ENCODE data around the gene SLCO3A1.
"Not testable (repeated sequence)": the region's sequence is repeated elsewhere in the genome, so short reads cannot be mapped to it uniquely, and the experiment has no call there.

SLCO3A1 gene

DNA sequence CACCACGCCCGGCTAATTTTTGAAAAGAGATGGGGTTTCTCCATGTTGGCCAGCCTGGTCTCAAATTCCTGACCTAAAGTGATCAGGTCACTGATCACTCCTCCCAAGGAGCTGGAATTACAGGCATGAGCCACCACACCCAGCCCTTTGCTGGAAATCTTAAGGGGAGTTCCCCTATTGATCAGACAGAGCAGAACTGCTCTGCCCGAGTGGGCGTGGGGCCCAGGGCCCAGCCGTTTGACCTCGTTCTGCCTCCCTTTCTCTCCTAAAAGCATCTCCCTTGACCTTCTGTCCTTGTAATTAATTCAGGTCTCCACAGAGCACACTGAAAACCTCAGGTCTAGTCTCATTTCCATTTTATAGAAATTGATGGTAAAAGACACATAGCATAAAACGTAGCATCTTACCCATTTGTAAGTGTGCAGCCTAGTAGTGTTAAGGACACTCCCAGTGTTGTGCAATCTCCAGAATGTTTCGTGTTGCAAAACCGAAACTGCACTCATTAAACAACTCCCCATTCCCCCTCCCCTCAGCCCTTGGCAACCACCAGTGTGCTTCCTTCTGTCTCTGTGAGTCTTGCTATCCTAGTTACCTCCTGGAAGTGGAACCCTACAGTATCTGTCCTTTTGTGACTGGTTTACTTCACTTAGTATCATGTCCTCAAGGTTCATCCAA is 89.3 kb downstream of the SLCO3A1 start:
- DNase-seq: peak; percentile 67 to 80

DNA sequence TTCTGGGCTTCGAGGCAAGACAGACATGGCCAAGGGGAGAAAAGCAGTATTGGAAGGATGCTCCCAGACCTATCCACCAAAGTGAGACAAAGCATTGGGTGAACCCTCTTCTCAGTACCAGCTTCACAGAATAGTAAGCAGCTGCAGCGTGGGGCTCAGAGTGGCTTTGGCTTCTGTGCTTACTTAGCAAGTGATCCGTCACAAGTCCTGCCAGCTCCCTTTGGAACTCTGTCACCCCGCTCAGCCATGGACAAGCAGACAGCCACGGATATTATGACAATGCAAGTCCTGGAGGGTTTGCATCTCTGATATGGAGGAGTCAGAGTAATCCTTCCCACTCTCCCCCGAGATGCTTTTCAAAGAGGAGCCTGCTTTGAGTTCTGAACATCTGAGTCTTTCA is 90.8 kb downstream of the SLCO3A1 start:
- no peak for DNase-seq

DNA sequence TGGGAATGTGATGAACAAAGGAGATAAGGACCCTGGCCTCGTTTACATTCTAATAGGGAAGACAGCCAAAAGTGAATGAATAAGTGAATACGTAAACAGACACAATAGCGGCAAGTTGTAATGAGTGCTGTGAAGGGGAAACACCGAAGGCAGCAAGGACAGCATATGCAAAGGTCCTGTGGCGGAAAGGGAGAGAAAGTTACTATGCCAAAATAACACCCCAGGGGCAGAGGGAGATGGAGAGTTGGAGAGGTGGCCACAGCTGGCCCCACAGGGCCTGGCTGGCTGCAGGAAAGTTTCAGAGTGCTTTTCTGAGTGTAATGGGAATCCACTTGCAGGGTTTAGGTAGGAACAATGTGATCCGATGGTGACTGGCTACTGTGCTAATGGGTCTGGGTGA is 91.9 kb downstream of the SLCO3A1 start:
- no peak for DNase-seq

DNA sequence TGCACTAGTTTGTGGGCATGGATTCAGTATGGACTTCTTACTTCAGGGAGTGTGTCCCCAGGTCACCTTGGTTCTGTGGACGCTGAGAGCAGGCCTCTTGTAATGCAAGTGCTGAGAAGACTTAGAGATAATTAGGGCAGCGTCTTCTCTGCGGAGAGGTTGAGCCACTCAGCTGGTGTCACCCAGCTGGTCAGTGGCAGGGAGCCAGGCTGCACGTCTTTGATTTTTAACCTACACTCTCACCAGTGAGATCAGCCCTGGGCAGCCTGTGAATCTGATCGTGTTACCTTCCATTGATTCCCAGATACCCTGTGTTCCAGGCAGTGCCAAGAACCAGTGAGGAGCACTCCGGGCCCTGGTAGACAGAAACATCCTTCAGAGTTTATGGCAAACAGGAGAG is 92.6 kb downstream of the SLCO3A1 start:
- DNase-seq: no peak

DNA sequence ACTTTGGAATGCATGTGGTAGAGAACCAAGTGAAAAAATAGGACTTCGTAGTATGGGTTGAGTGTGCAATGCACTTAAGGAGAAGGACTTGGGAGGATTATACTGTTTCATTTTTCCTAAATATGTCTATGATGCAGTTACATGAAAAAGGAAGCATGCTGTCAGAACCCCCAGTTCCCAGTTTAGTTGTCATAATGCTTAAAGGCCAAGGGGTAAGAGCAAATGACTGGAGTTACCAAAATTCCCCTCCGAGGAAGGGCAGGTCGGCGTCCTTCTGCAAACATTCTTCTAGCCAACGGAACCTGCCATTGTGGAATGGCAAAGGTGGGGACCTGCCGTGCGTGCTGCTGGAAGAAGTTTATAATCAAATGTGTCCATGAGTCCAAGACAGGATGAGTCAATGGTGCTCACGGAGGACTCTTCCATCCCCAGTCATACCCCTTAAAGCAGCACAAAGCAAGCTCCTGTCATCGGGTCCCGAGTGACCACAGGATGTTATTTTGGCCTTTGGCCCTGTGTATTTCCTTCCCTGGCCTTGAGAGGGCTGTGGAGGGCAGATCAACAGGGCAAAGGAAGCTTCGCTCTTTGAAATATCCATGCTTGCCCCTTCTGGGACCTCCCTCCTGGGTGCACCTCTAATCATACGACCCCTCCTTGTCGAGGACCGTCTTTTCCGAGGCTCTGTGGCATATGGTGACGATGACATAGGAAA is 93.2 kb downstream of the SLCO3A1 start:
- peak in 1 of 2 donors; percentile 18 for DNase-seq

DNA sequence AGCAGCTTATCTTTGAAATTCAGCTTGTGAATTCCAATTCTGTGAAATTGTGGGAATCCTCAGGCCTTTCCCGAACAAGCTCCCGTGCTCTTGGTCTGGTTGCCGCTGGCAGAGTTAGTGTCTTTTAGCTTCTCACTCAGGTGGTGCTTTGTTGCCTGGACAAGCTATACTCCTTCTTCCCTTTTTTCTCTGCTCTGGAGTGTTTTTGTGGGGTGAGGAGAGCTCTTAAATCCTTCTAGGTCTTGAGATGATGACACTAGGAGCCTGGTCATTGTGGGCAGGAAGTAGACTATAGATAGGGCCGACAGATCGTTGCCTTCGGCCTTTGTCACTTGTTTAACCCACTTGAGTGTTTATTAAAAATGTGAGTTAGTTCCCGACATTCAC is 93.8 kb downstream of the SLCO3A1 start:
- DNase-seq: peak in 1 of 2 donors; percentile 39

DNA sequence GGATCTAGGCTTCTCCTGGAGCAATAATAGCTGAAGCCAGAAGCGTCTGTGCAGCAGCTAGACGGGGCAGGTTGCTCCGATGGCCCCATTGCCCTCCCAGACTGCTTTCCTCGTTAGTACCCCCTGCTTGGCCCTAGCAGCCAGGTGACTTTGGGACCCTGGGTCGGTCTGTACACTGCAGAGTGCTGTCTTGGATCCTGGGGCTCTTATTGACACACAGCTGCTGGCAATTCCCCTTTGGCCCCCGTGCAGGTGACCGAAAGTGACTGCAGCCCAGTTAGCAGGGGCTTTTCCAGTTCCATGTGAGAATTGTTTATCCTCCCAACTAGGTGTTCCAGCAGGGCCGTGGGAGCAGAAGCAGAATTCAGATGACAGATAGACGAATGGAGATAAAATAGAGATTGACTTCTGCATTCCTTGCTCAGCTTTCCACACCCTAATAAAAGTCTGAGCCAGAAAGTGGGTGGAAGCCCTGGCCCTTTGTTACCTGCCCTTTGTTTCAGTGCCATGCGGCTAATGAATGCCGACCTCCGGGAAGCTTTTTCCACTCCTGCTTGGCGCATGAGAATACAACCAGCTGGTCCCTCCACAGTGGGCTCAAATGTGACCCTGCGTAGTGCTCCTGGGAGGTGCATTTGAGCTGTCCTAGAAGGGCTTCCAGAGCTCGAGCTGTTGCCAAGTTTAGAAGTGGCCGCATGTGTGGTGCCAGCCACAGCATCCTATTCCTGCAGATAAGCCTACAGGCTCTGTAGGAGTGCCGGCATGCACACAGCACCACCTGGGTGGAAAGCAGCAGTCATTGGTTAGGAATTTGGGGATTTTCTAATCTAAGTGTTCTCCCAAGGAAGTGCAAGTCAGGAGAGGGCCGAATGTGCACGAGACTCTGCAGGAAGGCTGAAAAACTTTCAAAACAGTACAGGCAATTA is 94.4 kb downstream of the SLCO3A1 start:
- no peak for DNase-seq

DNA sequence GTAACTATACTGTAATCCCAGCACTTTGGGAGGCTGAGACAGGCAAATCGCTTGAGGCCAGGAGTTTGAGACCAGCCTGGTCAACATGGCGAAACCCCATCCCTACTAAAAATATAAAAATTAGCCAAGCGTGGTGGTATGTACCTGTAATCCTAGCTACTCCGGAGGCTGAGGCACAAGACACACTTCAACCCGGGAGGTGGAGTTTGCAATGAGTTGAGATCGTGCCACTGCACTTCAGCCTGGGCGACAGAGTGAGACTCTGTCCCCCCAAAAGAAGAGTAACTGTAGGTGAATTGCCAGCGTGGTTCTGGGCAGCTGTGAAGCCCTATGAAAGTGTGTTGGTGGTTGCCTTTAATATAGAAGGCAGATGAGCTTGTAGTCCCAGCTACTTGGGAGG is 95.9 kb downstream of the SLCO3A1 start:
- no peak for DNase-seq

DNA sequence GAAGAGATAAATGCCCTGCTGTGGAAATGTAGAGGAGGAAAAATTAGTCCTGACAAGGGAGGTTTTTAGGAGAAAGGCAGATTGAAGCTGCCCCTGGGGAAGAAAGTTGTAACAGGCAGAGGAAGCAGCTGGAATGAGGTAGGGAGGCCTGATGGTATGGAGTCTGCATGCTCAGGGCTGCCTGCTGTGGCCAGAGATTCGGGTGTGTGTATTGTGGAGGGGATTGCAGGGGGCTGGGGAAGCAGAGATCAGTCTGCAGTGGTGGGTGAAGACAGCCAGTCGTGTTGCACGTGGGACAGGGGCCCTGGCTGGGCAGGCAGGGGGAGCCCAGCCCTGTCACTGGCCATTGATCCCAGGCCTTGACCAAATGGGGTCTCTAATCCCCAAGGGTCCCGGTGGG is 96.5 kb downstream of the SLCO3A1 start:
- DNase-seq: no peak

DNA sequence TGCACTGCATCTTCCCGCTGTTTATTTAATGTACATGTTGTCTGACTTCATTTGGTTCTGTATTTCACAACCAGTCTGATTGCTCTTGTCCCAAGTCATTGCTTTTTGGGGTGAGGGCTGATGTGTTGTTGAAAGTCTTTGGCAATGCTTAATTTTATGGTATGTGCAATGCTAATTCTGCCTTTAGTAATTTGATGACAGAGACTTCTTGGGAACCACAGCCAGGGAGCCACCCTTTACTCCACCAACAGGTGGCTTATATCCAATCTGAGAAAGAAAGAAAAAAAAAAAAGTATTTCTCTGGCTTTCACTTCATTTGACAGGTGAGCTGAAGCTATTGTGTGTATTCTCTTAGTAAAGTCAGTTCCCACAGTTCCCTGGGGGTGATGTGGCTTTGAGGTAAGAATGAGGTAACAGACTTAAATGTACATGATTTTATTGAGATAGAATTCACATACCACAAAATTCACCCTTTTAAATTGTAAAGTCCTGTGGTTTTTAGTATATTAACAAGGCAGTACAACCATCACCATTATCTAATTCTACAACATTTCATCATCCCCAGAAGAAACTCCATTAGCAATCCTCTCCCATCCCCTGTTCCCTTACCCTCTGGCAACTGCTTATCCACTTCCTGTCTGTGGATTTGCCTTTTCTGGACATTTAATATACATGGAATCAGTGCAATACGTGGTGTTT is 97.3 kb downstream of the SLCO3A1 start:
- no peak for DNase-seq

DNA sequence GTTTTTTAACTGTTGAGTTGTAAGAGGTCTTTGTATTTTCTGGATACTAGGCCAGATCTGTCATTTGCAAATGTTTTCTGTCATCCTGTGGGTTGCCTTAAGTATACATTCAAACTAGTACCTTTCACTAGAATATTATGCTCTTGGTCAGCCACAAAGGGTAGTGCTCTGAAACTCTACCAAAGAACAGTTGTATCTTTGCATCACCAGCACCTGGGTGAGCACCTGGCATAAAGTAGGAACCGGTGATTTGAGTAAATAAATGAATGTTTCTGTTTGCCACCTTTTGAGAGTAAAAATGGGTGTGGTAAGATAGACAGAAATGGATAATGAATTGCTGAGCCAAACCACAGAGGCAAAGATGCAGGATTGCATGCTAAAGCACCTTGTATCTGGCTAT is 98.7 kb downstream of the SLCO3A1 start:
- no peak for DNase-seq

DNA sequence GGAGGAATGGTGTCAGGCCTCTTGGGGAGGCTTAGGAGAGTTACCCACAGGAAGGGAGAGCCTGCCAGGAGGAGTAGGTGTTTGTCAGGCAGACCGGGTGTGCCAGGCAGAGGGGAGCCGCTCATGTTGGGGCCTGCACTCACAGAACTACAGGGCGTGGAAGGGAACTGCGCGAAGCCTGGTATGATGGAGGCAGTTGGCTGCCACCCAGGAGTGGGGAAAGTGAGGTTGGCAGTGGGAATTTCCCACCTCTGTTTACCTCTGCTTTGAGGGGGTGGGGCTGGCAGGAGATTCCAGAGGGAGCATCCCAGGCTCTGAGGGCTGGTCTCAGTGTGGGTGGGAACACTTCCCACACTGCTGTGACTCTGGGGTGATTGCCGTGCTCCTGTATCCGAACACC is 99.9 kb downstream of the SLCO3A1 start:
- no peak for DNase-seq

DNA sequence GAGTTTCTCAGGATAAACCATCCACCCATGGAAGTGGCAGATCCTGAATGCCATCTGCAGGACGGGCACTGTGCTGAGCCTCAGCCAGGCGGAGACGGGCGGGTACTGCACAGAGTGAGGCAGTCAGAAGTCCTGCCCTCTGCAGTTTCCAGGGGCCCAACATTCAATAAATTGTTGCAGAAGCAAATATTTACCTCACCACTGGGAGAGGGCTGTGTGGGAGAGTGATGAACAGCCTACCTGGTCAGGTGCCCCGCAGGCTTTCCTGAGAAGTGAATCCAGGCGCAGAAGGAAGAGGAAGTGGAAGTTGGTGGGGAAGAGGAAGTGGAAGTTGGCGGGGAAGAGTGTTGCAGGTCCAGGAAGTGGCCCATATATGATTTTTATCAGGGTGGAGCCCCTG is 100.8 kb downstream of the SLCO3A1 start:
- DNase-seq: no peak

DNA sequence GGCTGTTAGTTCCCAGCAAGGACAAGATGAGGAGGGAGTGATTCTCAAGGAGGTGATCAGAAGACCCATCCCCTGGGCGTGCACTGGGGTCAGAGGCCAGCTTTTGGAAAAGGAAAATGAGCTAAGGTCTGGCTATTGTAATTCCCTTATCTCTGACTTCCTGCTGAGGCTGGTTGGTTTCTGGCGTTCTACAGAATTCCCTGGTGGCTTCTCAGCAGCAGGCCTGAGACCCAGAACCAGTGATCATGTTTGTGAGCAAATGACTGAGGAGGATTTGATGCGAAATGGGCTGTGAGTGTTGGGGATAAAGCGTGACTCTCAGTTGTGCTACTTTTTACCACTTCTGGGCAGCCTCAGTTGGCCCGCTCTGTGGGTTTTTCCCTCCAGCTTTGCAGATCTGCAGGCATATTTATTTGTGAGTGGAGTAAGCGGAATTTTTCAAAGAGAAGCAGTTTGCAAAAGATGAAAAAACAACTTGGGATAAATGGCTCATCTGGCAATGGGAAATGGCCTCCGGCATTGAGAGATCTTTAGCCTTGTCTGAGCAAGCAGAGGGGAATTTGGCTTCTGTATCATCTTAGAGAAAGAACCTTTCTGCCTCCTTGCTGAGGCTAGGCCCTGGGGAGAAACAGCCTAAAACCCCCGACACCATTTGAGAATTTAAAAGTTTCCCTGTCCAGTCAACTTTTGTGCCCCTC is 102.7 kb downstream of the SLCO3A1 start:
- no peak for DNase-seq

DNA sequence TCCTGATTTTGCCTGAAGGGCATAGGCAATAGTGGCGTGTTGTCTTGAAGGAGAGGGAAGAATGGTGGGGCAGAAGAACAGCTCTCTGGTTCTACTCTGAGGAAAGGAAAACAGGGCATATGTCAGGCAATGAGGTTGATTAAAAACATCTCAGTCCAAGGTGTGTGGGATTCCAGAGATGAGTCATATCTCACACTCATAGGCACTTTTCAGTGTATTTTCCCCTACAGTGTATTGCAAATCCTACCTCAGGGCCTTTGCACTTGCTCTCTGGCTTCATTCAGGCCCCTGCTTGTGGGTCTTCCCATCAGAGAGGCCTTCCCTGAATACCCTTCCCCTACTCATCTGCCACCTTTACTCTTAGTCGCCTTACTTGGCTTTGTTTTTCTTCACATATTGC is 107.8 kb downstream of the SLCO3A1 start:
- DNase-seq: no peak

DNA sequence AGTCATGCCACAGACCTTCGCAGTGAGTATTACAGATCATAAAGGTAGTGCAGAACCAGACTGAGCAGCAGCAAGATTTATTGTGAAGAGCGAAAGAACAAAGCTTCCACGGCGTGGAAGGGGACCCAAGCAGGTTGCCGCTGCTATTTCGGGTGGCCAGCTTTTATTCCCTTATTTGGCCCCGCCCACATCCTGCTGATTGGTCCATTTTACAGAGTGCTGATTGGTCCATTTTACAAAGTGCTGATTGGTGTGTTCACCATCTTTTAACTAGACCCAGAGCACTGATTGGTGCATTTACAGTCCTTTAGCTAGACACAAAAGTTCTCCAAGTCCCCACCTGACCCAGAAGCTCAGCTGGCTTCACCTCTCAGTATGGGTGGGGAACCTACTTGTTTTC is 110.2 kb downstream of the SLCO3A1 start:
- DNase-seq: not testable (repeated sequence)

DNA sequence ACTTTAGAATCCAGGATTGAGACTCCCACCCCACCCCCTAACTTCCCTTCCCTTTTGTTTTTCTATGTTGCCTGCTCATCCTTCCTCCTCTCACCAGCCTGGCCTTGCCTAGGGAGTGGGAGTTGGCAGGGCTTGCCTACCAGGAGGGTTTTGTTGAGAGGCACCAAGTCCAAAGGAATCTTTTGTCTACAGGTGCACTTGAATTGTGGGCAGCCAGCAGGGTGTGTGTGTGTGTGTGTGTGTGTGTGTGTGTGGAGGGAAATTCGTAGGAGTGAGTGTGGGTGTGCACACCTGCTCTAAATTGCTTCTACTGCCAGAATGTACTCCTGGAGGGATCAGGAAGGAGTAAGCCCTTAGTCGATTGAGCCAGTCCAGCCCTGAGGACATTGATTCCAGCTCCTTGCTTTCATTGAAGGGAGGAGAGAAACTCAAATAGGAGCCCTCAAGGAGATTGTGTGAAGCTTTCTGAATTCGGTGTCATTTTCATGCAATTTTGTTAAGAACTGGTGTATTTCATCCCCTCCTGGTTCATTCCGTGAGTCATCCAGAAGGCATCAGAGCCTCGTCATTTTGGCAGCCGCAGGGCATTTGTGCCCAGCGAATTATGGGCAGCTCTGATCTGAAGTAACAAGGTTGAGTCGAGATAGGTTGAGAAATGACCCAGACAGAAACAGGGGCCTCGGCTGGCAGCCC is 112.1 kb downstream of the SLCO3A1 start:
- DNase-seq: no peak

DNA sequence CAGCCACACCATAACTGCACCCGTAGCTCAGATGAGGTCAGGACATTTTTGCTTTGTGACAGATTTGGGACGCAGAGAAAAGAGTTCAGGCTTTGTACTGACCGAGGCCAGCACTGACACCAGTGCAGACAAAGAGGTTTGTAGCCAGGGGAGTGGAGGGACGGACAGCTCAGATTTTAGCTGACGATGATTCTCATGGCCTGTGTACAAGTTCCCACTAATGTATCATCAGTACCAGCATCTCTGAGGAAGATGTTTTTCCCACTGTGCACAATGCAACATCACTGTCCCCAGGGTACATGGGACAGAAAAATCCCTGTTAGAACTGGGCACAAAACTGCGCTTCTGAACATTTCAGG is 112.7 kb downstream of the SLCO3A1 start:
- DNase-seq: no peak

DNA sequence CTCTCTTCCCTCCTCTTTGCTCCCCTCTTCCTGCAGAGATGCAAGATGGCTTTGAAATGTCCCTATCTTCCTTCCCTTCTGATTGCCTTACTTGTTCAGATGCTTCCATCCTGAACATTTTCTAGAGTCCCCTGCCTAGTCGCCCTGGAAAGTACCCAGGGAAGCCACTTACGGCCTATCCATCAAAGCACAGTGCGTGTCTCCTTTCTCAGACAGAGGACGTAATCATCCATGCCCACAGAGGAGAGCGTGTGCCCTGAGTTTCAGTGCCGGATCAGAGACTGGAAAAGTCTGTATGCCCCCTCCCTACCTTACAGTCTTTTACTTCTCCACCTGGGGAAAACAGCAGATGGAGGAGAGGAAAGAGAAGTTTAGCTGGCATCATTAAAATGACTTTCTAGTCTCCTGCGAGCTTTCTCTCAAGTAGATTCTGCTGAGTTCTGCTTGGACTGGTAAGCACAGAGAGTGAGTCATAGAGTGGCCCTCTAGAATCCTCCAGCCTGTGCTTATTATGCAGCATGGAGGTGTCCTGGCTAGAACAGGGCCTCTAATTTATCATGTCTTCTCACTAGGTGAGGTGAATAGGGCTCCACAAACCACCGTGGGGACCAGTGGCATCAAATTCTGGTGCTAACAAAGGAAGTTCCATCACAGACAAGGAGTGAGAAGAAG is 114.6 kb downstream of the SLCO3A1 start:
- no peak for DNase-seq

DNA sequence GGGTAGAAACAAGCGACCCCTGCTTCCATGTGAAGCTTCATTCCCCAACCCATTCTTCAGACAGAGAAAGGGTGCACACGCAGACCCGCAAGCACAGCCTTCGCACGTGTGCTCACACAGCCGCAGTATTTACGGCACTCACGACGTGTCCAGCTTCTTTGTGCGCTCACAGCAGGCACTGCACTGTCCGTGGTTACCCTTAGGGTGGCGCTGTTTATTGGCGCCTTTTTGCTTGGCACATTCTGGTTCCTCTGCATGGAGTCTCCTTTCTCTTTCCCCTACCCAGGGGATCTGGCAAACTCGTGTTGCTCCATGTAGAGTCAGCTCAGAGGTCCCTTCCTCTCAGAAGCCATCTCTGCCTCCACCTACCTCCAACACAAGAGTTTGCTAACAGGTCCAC is 115.1 kb downstream of the SLCO3A1 start:
- no peak for DNase-seq

DNA sequence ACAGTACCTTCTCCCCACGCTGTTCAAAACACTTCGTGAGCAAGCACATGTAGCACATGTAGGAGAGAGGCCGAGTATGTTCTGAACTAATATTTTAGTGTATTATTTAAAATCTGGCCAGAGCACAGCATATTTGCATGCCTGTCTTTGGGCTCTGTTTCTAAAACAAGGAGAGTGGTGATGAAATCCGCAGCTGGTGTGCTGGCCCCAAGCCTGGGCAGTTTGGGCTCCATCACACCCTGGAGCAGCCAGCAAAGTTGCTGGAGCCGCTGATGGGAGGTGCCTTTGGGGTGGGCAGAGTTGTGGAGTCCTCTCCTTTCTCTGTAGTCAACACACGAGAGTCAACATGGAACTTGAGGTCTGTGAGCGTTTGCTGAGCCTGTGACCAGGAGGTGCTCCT is 116.6 kb downstream of the SLCO3A1 start:
- no peak for DNase-seq

All from CD4-positive, alpha-beta T cell treated with Interferon alpha-2 for 1 hour (primary cell).